NOMO-1 treated with DMSO at 0.1 percent for 48 hours (cell line): ENCODE results near the gene CMSS1.

Experiments used
- DNase-seq: peaks from one replicate; lab custom pipeline; 2025; ENCODE audit not compliant: unreplicated experiment; lab: John Stamatoyannopoulos, UW

The CMSS1 gene

GRCh38 chr3:99957151-99957796 lies 139.6 kb downstream of the CMSS1 start:
- peak; percentile 66 for DNase-seq

DNA sequence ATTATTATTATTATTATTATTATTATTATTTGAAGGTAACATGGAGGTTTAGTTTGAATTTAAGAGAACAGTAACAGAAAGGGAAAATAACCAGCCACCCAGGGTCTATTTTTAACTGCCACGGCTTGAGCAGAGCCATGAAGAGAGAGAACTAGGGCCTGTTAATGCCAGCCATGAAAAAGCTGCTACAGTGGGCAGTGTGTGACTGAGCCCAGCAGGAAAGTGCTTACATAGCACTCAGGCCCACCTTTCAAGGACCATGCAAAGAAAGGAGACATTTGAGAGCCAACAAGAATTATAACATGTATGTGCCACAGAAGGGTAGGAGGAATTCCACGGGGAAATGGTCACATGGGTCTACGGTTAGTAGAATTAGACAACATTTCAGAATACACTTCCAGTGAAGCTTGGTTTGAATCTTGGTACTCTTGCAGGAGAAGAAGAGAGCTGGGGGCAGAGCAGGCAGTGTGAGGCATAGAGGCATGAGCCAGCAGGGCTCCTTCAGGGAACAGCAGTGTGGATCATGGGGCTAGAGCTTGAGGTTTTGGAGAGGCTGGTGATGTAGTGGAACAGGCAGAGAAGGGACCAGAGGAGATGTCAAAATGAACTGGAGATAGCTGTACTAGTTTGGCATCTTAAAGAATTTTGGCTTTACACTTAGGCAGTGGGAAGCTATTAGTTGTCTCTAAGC lies 140.7 kb downstream of the CMSS1 start:
- DNase-seq = no peak

GRCh38 chr3:99960123-99960878 lies 142.6 kb downstream of the CMSS1 start:
- DNase-seq = no peak

DNA sequence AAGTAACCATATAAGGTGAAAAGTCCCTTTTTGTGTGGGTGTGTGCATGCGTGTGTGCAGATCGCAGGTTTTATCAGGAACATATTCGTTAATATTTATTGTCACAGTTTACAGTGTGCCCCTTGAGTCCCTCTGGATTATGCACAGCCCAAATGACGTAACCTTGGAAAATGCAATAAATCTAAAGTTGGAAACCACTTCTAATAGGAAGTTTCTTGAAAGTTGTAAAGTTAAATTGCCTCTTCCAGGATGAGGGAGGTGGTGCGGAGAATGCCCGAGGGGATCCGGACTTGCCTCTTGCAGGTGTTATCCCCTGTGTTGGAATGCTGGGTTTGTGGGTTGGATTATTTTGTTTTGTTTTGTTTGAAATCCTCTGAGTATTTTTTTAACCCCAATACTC lies 143.3 kb downstream of the CMSS1 start:
- no peak for DNase-seq

DNA sequence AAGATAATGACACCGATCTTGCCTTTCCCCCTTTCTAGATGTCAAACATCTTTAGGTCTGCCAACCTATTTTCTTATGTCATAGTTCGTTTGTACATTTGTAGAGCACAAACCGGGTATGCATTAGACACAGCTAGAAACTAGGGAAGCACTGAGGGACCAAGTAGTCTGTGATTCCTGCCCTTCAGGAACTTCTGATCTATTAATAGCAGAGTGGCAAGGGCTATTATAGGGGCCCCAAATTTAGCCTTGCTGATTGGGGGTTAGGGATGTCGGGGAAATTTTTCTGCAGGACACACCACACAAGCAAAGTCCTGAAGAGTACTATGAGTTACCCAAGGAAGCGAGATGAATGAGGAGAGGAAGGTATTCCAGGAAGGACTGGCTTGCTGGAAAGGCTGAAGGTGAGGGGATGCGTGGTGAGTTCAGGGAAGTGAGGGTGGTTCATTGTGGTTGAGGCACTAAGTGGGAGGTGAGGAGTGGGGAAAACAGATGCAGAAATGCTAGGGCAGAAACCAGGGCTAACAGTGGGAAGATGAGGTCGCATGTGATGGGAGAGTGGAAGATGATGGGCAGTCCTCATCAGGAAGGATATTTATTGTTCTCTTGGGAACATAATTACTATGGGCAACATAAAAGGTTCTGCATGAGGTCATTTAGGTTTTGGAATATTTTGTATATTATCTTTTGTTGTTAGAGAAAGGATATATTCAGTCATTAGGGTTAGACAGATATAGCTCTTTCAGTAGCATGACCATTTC lies 144.3 kb downstream of the CMSS1 start:
- no peak for DNase-seq

DNA sequence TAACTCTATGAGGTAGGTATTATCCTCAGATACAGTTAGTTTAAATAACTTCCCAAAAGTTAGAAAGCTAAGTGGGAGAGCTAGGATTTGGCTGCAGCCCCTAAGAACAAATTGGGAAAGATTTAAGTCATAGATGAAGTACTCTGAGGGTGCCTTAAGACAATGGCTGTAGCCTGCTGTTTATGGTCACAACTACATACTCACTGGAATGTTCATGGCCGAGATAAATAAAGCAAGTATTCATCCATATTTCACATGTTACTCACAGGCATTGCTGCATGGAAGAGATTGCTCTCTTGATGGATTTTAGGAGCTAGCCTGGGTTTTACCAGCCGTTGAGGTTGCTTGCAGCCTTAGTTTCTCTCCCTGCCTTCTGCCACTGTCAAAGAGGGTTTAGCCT lies 145.0 kb downstream of the CMSS1 start:
- DNase-seq = no peak

DNA sequence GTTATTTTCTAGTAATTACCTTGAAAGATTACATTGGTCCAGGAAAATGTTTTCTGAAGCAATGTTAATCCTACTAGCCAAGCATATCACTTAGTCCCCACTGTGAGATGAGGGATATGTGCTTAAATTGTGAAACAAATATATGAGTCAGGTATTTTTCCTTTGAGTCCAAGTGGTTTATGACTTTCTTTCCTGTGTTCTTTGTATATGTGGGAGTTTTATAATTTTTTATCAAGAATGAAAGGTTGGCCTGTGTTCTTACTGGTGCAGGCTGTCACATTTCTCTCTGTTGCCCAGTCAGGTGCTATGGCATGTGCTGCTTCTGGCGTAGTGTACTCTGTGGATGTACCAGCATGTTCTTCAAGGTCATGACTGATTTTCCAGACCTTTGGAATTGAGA lies 147.4 kb downstream of the CMSS1 start:
- no peak for DNase-seq

DNA sequence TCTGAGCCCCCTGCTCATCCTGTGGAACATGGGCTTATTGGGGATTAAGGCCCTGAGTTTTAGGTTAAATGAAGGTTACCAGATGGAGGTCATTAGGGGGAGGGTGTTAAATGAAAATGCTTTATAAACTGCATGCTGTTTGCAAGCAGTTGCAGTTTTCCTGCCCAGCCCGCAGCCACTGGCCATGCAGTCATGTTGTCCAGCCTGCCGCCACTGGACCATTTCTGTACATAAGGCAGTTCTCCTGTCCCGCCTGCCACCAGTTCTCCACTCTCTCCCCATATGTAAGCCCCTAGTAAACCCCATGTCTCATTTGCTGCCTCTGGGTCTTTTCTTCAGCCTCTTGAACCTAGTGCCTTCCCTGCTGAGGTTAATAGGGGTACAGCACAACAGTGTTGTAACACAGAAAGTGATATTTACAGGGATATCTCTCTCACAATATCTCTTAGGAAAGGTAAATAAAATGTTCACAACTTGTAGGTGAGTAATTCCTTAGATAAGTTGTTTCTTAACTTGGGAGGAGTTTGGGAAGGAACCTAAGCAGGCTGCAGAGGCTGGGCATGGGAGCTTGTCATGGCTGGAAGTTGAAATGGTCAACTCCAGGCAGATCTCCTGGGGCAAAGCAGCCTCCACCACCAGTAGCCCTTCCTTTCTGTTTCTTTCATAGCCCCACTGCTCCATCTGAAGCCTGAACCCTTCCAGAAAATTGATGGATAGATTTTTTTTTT lies 148.2 kb downstream of the CMSS1 start:
- no peak for DNase-seq

GRCh38 chr3:99966662-99967416 lies 149.2 kb downstream of the CMSS1 start:
- no peak for DNase-seq

- no peak for DNase-seq
These were observed 150.1 kb downstream of the CMSS1 start for GRCh38 chr3:99967796-99968195.

DNA sequence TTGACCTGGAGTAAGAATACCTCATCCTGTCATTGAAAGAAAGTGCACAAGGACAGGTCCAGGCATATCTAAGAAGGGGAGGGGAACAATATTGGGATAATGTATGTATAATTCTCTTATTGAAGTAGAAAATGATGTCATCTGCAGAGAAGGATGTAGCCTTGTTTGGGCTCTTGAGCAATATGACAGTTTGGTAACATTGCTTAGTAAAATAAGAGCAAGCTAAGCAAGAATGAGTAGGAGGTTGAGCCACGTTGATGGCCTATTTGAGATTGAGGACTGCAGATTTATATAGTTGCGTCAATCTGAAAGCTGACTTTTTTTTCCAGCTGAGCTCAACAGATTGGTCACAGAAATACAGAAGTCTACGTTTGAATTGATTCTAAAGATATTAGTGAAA lies 151.5 kb downstream of the CMSS1 start:
- peak; percentile 42 for DNase-seq

GRCh38 chr3:99970198-99970597 lies 152.5 kb downstream of the CMSS1 start:
- no peak for DNase-seq

DNA sequence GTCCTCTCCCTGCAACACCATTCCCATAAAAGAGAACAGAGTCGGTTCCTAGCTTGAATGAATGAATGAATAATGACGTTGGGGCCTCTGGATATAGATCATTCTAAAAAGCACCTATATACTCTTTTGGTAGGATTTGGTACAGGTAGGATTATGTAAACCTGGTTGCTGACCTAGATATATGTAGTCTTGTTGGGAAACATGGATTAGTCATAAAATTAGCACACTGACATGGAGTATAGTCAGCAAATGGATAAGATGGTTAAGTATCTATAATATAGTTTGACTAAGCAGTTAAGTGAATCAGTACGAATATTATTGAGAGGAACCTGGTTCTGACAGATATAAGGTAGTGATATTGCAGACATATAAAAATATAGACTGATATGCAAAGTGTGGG lies 154.1 kb downstream of the CMSS1 start:
- no peak for DNase-seq

GRCh38 chr3:99972380-99973104 lies 154.9 kb downstream of the CMSS1 start:
- no peak for DNase-seq

DNA sequence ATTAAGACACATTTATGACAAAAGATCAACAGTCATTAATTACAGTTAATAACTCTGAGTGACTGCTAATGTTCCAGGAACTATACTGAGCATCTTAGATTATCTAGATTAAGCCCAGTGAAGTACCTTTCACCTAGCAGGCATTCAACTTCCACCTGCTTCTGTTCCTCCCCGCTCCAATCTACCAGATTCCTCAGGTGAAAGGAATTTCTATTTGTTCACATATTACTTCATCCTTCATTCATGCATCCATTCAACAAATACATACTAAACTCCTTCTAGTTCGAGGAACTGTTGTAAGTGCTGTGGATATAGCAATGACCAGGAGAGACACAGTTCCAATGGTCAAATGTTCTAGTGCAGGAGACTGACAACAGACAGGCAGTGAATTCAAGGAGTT lies 157.3 kb downstream of the CMSS1 start:
- DNase-seq = no peak

GRCh38 chr3:99976584-99976983 lies 158.9 kb downstream of the CMSS1 start:
- no peak for DNase-seq

DNA sequence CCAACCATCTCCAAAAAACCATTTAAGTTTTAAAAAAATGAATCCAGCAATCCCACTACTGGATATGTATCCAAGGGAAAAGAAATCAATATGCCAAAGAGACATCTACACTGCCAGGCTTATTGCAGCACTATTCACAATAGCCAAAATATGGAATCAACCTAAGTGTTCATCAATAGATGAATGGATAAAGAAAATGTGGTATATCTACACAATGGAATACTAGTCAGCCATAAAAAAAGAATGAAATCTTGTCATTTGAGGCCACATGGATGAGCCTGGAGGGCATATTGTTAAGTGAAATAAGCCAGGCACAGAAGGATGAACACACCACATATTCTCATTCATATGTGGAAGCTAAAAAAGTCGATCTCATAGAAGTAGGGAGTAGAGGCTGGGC lies 160.6 kb downstream of the CMSS1 start:
- DNase-seq = no peak

GRCh38 chr3:99980606-99981005 lies 162.9 kb downstream of the CMSS1 start:
- DNase-seq = no peak

- no peak for DNase-seq
These were observed 163.5 kb downstream of the CMSS1 start for GRCh38 chr3:99981138-99981537.
